HepG2 (cell line): ENCODE data around the gene B4GALT2. TPM values are rescaled to one million over a fixed set of nuclear protein-coding genes. Genes with fewer than 3 reads are reported as not detected.

Experiments used
- MEF2D ChIP-seq: sonication (generic); formaldehyde crosslinking; IDR thresholded peaks from 2 replicates; pipeline ENCODE4 v1.5.1; 2020; ENCODE audit warnings: mild to moderate bottlenecking, missing genetic modification reagents
- NPAS2 ChIP-seq: sonication (generic); formaldehyde crosslinking; IDR thresholded peaks from 2 replicates; pipeline ENCODE4 v1.8.0; 2022; ENCODE audit warnings: mild to moderate bottlenecking, missing genetic modification reagents, borderline replicate concordance
- RELA ChIP-seq: sonication (generic); formaldehyde crosslinking; IDR thresholded peaks from 2 replicates; pipeline ENCODE4 v1.4.0; 2020; ENCODE audit warnings: missing genetic modification reagents
- ZBTB20 ChIP-seq: sonication (generic); formaldehyde crosslinking; IDR thresholded peaks from 2 replicates; pipeline ENCODE4 v1.8.1; 2023; ENCODE audit warnings: missing genetic modification reagents, low read depth, mild to moderate bottlenecking, borderline replicate concordance
- ZFP90 ChIP-seq: sonication (generic); formaldehyde crosslinking; IDR thresholded peaks from 2 replicates; pipeline ENCODE4 v1.8.0; 2022; ENCODE audit warnings: missing genetic modification reagents, mild to moderate bottlenecking, inconsistent platforms, borderline replicate concordance
- ZNF790 ChIP-seq: sonication (generic); formaldehyde crosslinking; IDR thresholded peaks from 2 replicates; pipeline ENCODE4 v1.8.0; 2022; ENCODE audit warnings: missing genetic modification reagents, mild to moderate bottlenecking, borderline replicate concordance
- ZSCAN12 ChIP-seq: sonication (generic); formaldehyde crosslinking; IDR thresholded peaks from 2 replicates; pipeline ENCODE4 v1.9.0; 2021; ENCODE audit warnings: mild to moderate bottlenecking, missing genetic modification reagents
- ZSCAN29 ChIP-seq: sonication (generic); formaldehyde crosslinking; conservative IDR thresholded peaks from 2 replicates; pipeline ENCODE4 v1.4.0; 2020; ENCODE audit warnings: mild to moderate bottlenecking, missing genetic modification reagents
- polyA plus RNA-seq, 8 experiments: library from polyadenylated mRNA; depleted of rRNA in 3 of 8; stranded (reverse) in 7 of 8; unstranded in 1 of 8; fragments of >200 nt; fragmentation: Illumina TruSeq in 4 of 8; extraction: Trizol in 4 of 8; gene quantifications; 2 replicates each; pipeline versions ENCODE4 v1.2.1 to v1.2.3, GENCODE V29; 2011 to 2016; ENCODE audit warnings: low read depth in 4 of 8, missing spikeins in 1 of 8, mixed read lengths in 1 of 8; ENCODE audit not compliant: insufficient read depth in 1 of 8
- total RNA-seq, 5 experiments: library from RNA; depleted of rRNA; stranded (reverse); fragments of >200 nt; fragmentation: Illumina TruSeq; extraction: Trizol; gene quantifications; 2 replicates each; pipeline ENCODE4 v1.2.3, GENCODE V29; 2016; ENCODE audit warnings: low read depth in 1 of 5
- TF ChIP-seq, protein P1 (sequence below): sonication (generic); formaldehyde crosslinking; IDR thresholded peaks from 2 replicates; pipeline ENCODE4 v1.8.0; 2022; ENCODE audit warnings: missing genetic modification reagents, mild to moderate bottlenecking, moderate library complexity, borderline replicate concordance
- TF ChIP-seq, protein P2 (sequence below): sonication (generic); formaldehyde crosslinking; IDR thresholded peaks from 2 replicates; pipeline ENCODE4 v1.5.1; 2020; ENCODE audit warnings: mild to moderate bottlenecking, missing genetic modification reagents, borderline replicate concordance
- TF ChIP-seq, protein P3 (sequence below): sonication (generic); formaldehyde crosslinking; IDR thresholded peaks from 2 replicates; pipeline ENCODE4 v1.4.0; 2020; ENCODE audit warnings: missing genetic modification reagents, low read depth, mild to moderate bottlenecking, borderline replicate concordance
- TF ChIP-seq, protein P4 (sequence below): sonication (generic); formaldehyde crosslinking; IDR thresholded peaks from 2 replicates; pipeline ENCODE4 v1.5.0; 2020; ENCODE audit warnings: mild to moderate bottlenecking, missing genetic modification reagents
- TF ChIP-seq, protein P5 (sequence below): sonication (generic); formaldehyde crosslinking; IDR thresholded peaks from 2 replicates; pipeline ENCODE4 v1.4.0; 2020; ENCODE audit warnings: missing genetic modification reagents

The B4GALT2 gene
- total and polyA plus RNA-seq, 2 of the 13 experiments (the other 11 are each of a cell fraction or from before 2014, with no cell fraction given): 41.9 to 78.0 TPM

DNA sequence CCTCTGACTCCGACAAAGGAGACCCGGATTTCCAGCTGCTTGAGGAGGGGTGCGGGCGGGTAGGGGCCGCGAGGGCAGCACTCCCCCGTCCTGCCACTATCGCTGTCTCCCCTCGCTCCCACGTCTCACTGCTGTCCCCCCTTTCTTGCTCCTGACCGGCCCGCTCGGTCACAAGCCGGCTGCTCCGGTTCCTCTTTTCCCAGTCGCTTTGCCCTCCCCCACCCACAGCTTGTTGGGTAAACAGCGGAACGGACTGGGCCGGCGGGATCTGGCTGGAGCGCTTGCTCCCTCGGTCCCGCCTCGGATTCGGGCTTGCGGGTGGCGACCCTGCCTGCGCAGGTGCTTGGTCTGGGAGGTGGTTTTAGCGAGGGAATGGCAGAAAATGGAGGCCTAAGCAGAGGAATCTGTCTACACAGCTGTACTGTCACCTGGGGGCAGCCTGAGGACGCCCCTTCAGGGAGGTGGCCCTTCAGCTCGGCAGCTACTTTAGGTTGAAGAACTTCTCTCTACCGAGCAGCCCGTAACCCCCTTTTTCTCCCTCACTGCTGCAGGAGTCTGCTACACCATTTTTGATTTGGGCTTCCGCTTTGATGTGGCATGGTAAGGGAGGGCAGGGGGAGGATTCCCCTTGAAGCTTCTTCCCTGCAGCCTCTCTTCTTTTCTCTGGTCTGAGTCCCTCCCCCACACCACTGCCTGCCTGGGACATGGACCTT, 3.6 kb upstream of the B4GALT2 start (continued):
- TF ChIP-seq, protein P1, sequence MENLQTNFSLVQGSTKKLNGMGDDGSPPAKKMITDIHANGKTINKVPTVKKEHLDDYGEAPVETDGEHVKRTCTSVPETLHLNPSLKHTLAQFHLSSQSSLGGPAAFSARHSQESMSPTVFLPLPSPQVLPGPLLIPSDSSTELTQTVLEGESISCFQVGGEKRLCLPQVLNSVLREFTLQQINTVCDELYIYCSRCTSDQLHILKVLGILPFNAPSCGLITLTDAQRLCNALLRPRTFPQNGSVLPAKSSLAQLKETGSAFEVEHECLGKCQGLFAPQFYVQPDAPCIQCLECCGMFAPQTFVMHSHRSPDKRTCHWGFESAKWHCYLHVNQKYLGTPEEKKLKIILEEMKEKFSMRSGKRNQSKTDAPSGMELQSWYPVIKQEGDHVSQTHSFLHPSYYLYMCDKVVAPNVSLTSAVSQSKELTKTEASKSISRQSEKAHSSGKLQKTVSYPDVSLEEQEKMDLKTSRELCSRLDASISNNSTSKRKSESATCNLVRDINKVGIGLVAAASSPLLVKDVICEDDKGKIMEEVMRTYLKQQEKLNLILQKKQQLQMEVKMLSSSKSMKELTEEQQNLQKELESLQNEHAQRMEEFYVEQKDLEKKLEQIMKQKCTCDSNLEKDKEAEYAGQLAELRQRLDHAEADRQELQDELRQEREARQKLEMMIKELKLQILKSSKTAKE (CRISPR knock-in tag): 0 out of 2 replicates have a peak, but pooled peaks have one; percentile 29
- peak; percentile 63; the same call in 1 of the 2 replicates for TF ChIP-seq ZSCAN12
- TF ChIP-seq, protein P2, sequence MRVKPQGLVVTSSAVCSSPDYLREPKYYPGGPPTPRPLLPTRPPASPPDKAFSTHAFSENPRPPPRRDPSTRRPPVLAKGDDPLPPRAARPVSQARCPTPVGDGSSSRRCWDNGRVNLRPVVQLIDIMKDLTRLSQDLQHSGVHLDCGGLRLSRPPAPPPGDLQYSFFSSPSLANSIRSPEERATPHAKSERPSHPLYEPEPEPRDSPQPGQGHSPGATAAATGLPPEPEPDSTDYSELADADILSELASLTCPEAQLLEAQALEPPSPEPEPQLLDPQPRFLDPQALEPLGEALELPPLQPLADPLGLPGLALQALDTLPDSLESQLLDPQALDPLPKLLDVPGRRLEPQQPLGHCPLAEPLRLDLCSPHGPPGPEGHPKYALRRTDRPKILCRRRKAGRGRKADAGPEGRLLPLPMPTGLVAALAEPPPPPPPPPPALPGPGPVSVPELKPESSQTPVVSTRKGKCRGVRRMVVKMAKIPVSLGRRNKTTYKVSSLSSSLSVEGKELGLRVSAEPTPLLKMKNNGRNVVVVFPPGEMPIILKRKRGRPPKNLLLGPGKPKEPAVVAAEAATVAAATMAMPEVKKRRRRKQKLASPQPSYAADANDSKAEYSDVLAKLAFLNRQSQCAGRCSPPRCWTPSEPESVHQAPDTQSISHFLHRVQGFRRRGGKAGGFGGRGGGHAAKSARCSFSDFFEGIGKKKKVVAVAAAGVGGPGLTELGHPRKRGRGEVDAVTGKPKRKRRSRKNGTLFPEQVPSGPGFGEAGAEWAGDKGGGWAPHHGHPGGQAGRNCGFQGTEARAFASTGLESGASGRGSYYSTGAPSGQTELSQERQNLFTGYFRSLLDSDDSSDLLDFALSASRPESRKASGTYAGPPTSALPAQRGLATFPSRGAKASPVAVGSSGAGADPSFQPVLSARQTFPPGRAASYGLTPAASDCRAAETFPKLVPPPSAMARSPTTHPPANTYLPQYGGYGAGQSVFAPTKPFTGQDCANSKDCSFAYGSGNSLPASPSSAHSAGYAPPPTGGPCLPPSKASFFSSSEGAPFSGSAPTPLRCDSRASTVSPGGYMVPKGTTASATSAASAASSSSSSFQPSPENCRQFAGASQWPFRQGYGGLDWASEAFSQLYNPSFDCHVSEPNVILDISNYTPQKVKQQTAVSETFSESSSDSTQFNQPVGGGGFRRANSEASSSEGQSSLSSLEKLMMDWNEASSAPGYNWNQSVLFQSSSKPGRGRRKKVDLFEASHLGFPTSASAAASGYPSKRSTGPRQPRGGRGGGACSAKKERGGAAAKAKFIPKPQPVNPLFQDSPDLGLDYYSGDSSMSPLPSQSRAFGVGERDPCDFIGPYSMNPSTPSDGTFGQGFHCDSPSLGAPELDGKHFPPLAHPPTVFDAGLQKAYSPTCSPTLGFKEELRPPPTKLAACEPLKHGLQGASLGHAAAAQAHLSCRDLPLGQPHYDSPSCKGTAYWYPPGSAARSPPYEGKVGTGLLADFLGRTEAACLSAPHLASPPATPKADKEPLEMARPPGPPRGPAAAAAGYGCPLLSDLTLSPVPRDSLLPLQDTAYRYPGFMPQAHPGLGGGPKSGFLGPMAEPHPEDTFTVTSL: no peak
- TF ChIP-seq ZNF790: 0 out of 2 replicates have a peak, but pooled peaks have one; percentile 48
- TF ChIP-seq NPAS2 (CRISPR knock-in tag): no peak
- TF ChIP-seq ZBTB20: 0 out of 2 replicates have a peak, but pooled peaks have one; percentile 7
- TF ChIP-seq, protein P3, sequence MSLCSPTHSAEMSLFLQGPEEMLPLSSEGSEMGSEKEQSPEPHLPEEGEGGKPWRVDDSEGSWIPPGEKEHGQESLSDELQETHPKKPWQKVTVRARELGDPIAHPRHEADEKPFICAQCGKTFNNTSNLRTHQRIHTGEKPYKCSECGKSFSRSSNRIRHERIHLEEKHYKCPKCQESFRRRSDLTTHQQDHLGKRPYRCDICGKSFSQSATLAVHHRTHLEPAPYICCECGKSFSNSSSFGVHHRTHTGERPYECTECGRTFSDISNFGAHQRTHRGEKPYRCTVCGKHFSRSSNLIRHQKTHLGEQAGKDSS (CRISPR knock-in tag): no peak; the same call in 1 of the 2 replicates
- TF ChIP-seq, protein P4, sequence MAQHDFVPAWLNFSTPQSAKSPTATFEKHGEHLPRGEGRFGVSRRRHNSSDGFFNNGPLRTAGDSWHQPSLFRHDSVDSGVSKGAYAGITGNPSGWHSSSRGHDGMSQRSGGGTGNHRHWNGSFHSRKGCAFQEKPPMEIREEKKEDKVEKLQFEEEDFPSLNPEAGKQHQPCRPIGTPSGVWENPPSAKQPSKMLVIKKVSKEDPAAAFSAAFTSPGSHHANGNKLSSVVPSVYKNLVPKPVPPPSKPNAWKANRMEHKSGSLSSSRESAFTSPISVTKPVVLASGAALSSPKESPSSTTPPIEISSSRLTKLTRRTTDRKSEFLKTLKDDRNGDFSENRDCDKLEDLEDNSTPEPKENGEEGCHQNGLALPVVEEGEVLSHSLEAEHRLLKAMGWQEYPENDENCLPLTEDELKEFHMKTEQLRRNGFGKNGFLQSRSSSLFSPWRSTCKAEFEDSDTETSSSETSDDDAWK (CRISPR knock-in tag): no peak
- TF ChIP-seq, protein P5, sequence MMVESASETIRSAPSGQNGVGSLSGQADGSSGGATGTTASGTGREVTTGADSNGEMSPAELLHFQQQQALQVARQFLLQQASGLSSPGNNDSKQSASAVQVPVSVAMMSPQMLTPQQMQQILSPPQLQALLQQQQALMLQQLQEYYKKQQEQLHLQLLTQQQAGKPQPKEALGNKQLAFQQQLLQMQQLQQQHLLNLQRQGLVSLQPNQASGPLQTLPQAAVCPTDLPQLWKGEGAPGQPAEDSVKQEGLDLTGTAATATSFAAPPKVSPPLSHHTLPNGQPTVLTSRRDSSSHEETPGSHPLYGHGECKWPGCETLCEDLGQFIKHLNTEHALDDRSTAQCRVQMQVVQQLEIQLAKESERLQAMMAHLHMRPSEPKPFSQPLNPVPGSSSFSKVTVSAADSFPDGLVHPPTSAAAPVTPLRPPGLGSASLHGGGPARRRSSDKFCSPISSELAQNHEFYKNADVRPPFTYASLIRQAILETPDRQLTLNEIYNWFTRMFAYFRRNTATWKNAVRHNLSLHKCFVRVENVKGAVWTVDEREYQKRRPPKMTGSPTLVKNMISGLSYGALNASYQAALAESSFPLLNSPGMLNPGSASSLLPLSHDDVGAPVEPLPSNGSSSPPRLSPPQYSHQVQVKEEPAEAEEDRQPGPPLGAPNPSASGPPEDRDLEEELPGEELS (CRISPR knock-in tag): 0 out of 2 replicates have a peak, but pooled peaks have one; percentile 17
- no peak for TF ChIP-seq MEF2D (CRISPR knock-in tag)
- no peak for TF ChIP-seq ZSCAN29 (CRISPR knock-in tag)
- TF ChIP-seq ZFP90 (CRISPR knock-in tag): 0 out of 2 replicates have a peak, but pooled peaks have one; percentile 45
- no peak; the same call in 1 of the 2 replicates for TF ChIP-seq RELA
